Measurements from ENCODE around the gene GPR42.
"Not testable (repeated sequence)": the region's sequence is repeated elsewhere in the genome, so short reads cannot be mapped to it uniquely, and the experiment has no call there.

GPR42 gene

DNA sequence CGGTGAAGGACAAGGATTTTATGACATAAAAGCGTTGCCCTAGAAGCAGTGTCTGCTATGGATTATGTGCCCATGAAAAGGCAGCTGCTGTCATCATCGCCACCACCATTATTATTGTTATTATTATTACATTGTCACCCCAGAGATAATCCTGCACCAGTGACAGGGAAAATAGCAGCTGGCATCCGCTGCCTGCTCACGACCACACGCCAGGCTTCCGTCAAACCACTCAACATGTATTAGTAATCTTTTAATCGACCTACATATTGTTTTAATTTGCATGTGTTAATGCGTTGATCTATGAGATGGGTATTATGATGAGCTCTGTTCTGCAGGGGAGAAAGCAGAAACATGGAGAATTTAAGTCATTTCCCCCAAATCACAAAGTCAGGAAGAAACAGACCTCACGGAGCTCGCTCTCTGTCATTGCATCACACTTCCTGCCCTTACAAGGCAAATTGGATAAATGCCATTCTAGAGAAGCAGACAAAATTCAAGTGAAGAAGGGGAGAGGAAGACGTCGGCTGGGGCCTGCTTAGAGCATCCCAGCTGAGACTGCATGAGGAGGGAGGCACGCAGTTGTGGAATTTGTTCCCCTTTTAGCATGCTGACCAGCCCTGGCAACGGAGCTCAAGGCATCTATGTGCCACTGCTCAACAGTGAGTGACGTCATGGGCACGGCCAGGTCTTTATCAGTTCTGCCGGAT lies 12.8 kb upstream of the GPR42 start, which contains the start of gene FFAR3:
TSS of gene FFAR3 (plus strand) at position 594 of the 707 bp plus-strand sequence. CDS start 431 bp downstream, outside the sequence.
- Mint-ChIP-seq H3K36me3 (ENCODE audit: low read depth) (no peaks in the 10 kb centered on the region), H3K9me3 (no peaks in the 10 kb centered on the region), H3K4me3 (no peak within 1 kb of the TSS), H3K27ac (no peak within 1 kb of the TSS), H3K4me1 (peaks cover 14% of the 10 kb centered on the region), H3K27me3 (ENCODE audit: low read depth, poor library complexity) (peaks cover 5% of the 10 kb centered on the region)
- no peak for DNase-seq
- no peak for TF ChIP-seq CTCF (IDR thresholded peaks at IDR 0.05)

DNA sequence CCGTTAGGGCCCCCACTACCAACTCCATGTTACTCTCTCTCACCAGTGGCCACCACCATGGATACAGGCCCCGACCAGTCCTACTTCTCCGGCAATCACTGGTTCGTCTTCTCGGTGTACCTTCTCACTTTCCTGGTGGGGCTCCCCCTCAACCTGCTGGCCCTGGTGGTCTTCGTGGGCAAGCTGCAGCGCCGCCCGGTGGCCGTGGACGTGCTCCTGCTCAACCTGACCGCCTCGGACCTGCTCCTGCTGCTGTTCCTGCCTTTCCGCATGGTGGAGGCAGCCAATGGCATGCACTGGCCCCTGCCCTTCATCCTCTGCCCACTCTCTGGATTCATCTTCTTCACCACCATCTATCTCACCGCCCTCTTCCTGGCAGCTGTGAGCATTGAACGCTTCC lies 12.0 kb upstream of the GPR42 start:
- not testable (repeated sequence) for DNase-seq; H3K27me3 Mint-ChIP-seq (ENCODE audit: low read depth, poor library complexity); H3K27ac Mint-ChIP-seq; H3K4me3 Mint-ChIP-seq; H3K9me3 Mint-ChIP-seq; H3K36me3 Mint-ChIP-seq (ENCODE audit: low read depth)
- peaks cover 14% of the 10 kb centered on the region for H3K4me1 Mint-ChIP-seq

DNA sequence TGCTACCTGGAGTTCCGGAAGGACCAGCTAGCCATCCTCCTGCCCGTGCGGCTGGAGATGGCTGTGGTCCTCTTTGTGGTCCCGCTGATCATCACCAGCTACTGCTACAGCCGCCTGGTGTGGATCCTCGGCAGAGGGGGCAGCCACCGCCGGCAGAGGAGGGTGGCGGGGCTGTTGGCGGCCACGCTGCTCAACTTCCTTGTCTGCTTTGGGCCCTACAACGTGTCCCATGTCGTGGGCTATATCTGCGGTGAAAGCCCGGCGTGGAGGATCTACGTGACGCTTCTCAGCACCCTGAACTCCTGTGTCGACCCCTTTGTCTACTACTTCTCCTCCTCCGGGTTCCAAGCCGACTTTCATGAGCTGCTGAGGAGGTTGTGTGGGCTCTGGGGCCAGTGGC lies 11.5 kb upstream of the GPR42 start:
- H3K27me3 Mint-ChIP-seq (ENCODE audit: low read depth, poor library complexity); H3K9me3 Mint-ChIP-seq; H3K36me3 Mint-ChIP-seq (ENCODE audit: low read depth); H3K4me3 Mint-ChIP-seq; DNase-seq; H3K27ac Mint-ChIP-seq: not testable (repeated sequence)
- H3K4me1 Mint-ChIP-seq: peaks cover 14% of the 10 kb centered on the region

DNA sequence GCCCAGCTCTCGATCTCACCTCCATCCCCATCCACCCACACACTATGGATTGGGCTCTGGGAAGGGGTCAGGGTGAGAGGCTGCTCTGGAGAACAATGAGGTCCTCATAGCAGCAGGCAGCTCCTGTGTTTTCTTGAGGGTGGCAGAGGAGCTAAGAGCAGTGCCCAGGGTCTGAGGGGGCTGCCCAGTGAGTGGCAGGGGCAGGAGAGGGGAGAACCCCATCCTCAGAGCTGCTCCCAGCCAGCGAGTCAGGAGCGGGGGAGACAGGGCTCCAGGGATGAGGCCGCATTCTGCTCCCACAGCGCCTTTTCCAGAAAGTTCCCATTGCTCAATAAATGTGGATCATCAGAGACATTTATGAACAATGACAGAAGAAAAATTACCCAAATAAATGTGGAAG lies 10.8 kb upstream of the GPR42 start:
- DNase-seq; H3K27me3 Mint-ChIP-seq (ENCODE audit: low read depth, poor library complexity); H3K36me3 Mint-ChIP-seq (ENCODE audit: low read depth); H3K27ac Mint-ChIP-seq; H3K4me3 Mint-ChIP-seq; H3K9me3 Mint-ChIP-seq: not testable (repeated sequence)
- peaks cover 14% of the 10 kb centered on the region for H3K4me1 Mint-ChIP-seq

- peaks cover 5% of the 10 kb centered on the region for H3K27me3 Mint-ChIP-seq (ENCODE audit: low read depth, poor library complexity)
- TF ChIP-seq CTCF (IDR thresholded peaks at IDR 0.05): no peak
Measured at GRCh38 chr19:35360880-35361420, 9.9 kb upstream of the GPR42 start.

DNA sequence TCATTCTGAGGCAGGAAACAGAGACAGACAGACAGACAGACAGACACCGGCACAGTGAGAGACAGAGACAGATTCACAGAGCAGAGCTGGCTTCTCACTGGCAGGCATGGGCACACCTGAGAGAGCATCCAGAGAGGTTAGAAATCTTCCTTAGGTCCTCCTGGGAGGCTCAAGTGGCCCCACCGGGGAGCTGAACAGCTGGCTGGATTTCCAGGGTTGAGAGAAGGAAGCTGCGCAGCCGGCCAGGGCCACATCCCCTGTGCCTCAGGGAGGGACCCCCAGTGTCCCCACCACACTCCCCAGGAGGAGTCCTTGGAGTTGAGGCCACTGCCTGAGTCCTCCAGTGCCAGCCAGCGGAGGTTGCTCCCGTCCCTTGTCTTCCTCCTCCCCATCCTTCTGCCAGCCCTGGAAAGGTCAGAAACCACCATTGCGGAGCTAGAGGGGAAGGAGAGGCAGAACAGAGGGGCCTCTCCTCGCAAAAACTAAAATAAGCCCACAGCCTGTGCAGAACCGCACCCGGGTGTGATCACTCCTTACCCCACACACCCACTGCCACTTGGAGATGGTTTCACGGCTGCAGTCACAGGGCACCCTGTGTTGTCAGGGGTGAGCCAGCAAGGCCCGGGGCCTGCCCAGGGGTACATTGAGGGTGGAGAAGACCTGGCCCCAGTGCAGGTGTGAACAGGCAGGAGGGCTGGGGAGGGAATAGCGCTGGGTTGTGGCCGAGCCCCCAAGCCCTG lies 8.4 kb upstream of the GPR42 start:
- DNase-seq: no peak
- H3K9me3 Mint-ChIP-seq: no peaks in the 10 kb centered on the region
- no peak for TF ChIP-seq CTCF (IDR thresholded peaks at IDR 0.05)
- H3K27ac Mint-ChIP-seq: no peak overlapping the region
- no peak overlapping the region for H3K4me3 Mint-ChIP-seq
- H3K4me1 Mint-ChIP-seq: no peaks in the 10 kb centered on the region
- no peaks in the 10 kb centered on the region for H3K36me3 Mint-ChIP-seq (ENCODE audit: low read depth)
- peaks cover 12% of the 10 kb centered on the region for H3K27me3 Mint-ChIP-seq (ENCODE audit: low read depth, poor library complexity)

More at GRCh38 chr19:35360880-35361420, 9.9 kb upstream of the GPR42 start:
- Mint-ChIP-seq H3K27ac (no peak overlapping the region), H3K36me3 (ENCODE audit: low read depth) (no peaks in the 10 kb centered on the region), H3K4me1 (peaks cover 12% of the 10 kb centered on the region), H3K9me3 (no peaks in the 10 kb centered on the region), H3K4me3 (no peak overlapping the region)
- DNase-seq: no peak

- Mint-ChIP-seq H3K9me3 (no peaks in the 10 kb centered on the region), H3K36me3 (ENCODE audit: low read depth) (no peaks in the 10 kb centered on the region), H3K4me1 (no peaks in the 10 kb centered on the region), H3K4me3 (no peak overlapping the region), H3K27me3 (ENCODE audit: low read depth, poor library complexity) (peaks cover 15% of the 10 kb centered on the region), H3K27ac (no peak overlapping the region)
- no peak for TF ChIP-seq CTCF (IDR thresholded peaks at IDR 0.05)
- no peak for DNase-seq
Measured at GRCh38 chr19:35363001-35363590, 7.8 kb upstream of the GPR42 start.
